Activated naive CD8-positive, alpha-beta T cell treated with anti-CD3 and anti-CD28 coated beads for 36 hours (primary cell): Measurements from ENCODE around the gene CBX5. TPM values are rescaled to one million over a fixed set of nuclear protein-coding genes. Genes with fewer than 3 reads are reported as not detected.
"Not testable (repeated sequence)": the region's sequence is repeated elsewhere in the genome, so short reads cannot be mapped to it uniquely, and the experiment has no call there.

Source experiments
- DNase-seq: peaks from one replicate; pipeline ENCODE4 v3.0.0; 2021
- H3K27ac Mint-ChIP-seq: one replicate; pipeline ENCODE4 v1.8.0; 2022; ENCODE audit warnings: mild to moderate bottlenecking, moderate library complexity, mixed read lengths
- H3K27me3 Mint-ChIP-seq: one replicate; pipeline ENCODE4 v1.8.0; 2022; ENCODE audit warnings: mild to moderate bottlenecking, mixed read lengths
- H3K36me3 Mint-ChIP-seq: one replicate; pipeline ENCODE4 v1.8.0; 2021; ENCODE audit warnings: mild to moderate bottlenecking, mixed read lengths
- H3K4me1 Mint-ChIP-seq: one replicate; pipeline ENCODE4 v1.8.0; 2021; ENCODE audit warnings: mixed read lengths
- H3K4me3 Mint-ChIP-seq: one replicate; pipeline ENCODE4 v1.8.0; 2022; ENCODE audit warnings: mild to moderate bottlenecking, moderate library complexity, mixed read lengths
- H3K9me3 Mint-ChIP-seq: one replicate; pipeline ENCODE4 v1.8.0; 2022; ENCODE audit warnings: mixed read lengths
- total RNA-seq, 2 experiments: library from RNA; stranded (reverse); gene quantifications; one replicate each; pipeline ENCODE4 v1.2.3, GENCODE V29; 2021

Gene CBX5
- total RNA-seq, 2 experiments from 2014 or later, result 101 to 105 TPM

GRCh38 chr12:54229624-54230212 lies 50.2 kb downstream of the CBX5 start:
- H3K27ac Mint-ChIP-seq, result no peak overlapping the region
- DNase-seq, result no peak
- no peaks in the 10 kb centered on the region for H3K9me3 Mint-ChIP-seq
- H3K36me3 Mint-ChIP-seq, result no peaks in the 10 kb centered on the region
- no peaks in the 10 kb centered on the region for H3K27me3 Mint-ChIP-seq
- H3K4me1 Mint-ChIP-seq, result peaks cover 2% of the 10 kb centered on the region
- H3K4me3 Mint-ChIP-seq, result no peak overlapping the region

DNA sequence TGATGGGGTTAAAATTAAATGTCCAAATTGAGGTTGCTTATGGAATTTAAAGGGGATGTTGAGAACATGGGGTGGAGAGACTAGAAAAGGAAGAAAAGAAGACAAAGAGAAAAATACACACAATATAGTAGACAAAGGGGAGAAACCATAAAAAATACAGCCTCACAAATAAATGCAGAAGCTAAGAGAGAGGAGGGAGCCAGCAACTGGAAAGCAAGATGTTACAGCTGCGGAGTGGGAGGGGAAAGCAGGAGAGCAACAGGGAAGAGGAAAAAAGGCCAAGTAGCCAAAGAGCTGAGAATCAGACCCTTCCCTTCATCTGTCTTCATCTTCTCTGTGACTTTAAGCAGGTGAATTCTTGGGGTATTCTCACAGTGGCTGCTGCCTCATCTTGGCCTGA lies 51.5 kb downstream of the CBX5 start:
- H3K27ac Mint-ChIP-seq, result no peak overlapping the region
- H3K9me3 Mint-ChIP-seq, result no peaks in the 10 kb centered on the region
- no peaks in the 10 kb centered on the region for H3K36me3 Mint-ChIP-seq
- no peak for DNase-seq
- peaks cover 2% of the 10 kb centered on the region for H3K4me1 Mint-ChIP-seq
- H3K27me3 Mint-ChIP-seq, result no peaks in the 10 kb centered on the region
- H3K4me3 Mint-ChIP-seq, result no peak overlapping the region

DNA sequence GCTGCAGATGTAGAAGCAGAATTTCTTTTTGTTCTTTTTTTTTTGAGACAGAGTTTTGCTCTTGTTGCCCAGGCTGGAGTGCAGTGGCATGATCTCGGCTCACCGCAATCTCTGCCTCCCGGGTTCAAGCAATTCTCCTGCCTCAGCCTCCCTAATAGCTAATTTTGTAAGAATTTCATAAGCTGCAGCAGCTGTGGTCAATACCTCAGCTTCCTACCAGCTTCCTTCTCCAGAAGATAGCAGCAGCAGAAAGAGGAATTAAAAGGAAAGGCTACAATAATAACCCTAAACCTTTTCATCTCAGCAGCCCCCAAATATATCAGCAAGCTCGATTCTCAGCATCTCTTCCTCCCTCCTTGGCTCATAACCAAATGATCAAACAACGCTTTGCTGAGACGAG lies 52.0 kb downstream of the CBX5 start:
- not testable (repeated sequence) for H3K9me3 Mint-ChIP-seq, H3K36me3 Mint-ChIP-seq, H3K27ac Mint-ChIP-seq, H3K4me1 Mint-ChIP-seq, H3K27me3 Mint-ChIP-seq, DNase-seq, H3K4me3 Mint-ChIP-seq

GRCh38 chr12:54227376-54227775 lies 52.5 kb downstream of the CBX5 start:
- DNase-seq, result no peak
- Mint-ChIP-seq H3K36me3 (no peaks in the 10 kb centered on the region), H3K4me3 (no peak overlapping the region), H3K4me1 (peaks cover 2% of the 10 kb centered on the region), H3K9me3 (no peaks in the 10 kb centered on the region), H3K27ac (no peak overlapping the region), H3K27me3 (no peaks in the 10 kb centered on the region)

GRCh38 chr12:54225666-54226065 lies 54.3 kb downstream of the CBX5 start:
- Mint-ChIP-seq H3K9me3 (no peaks in the 10 kb centered on the region), H3K27me3 (no peaks in the 10 kb centered on the region), H3K27ac (no peak overlapping the region), H3K36me3 (no peaks in the 10 kb centered on the region), H3K4me3 (no peak overlapping the region), H3K4me1 (no peaks in the 10 kb centered on the region)
- no peak for DNase-seq

- Mint-ChIP-seq H3K4me1 (no peaks in the 10 kb centered on the region), H3K9me3 (no peaks in the 10 kb centered on the region), H3K4me3 (no peak overlapping the region)
Measured at GRCh38 chr12:54222609-54223008, 57.3 kb downstream of the CBX5 start.

GRCh38 chr12:54221402-54221984 lies 58.4 kb downstream of the CBX5 start:
- H3K4me1 Mint-ChIP-seq, result peaks cover 10% of the 10 kb centered on the region
- H3K9me3 Mint-ChIP-seq, result no peaks in the 10 kb centered on the region
- H3K36me3 Mint-ChIP-seq, result no peaks in the 10 kb centered on the region
- H3K4me3 Mint-ChIP-seq, result no peak overlapping the region
- H3K27ac Mint-ChIP-seq, result no peak overlapping the region
- no peak for DNase-seq
- H3K27me3 Mint-ChIP-seq, result peaks cover 12% of the 10 kb centered on the region

More at GRCh38 chr12:54222609-54223008, 57.3 kb downstream of the CBX5 start:
- peaks cover 12% of the 10 kb centered on the region for H3K27me3 Mint-ChIP-seq
- H3K36me3 Mint-ChIP-seq, result no peaks in the 10 kb centered on the region
- DNase-seq, result no peak
- no peak overlapping the region for H3K27ac Mint-ChIP-seq

GRCh38 chr12:54220567-54220966 lies 59.4 kb downstream of the CBX5 start:
- H3K36me3 Mint-ChIP-seq, result no peaks in the 10 kb centered on the region
- no peak overlapping the region for H3K27ac Mint-ChIP-seq
- no peak overlapping the region for H3K4me3 Mint-ChIP-seq
- H3K9me3 Mint-ChIP-seq, result no peaks in the 10 kb centered on the region
- H3K27me3 Mint-ChIP-seq, result peaks cover 12% of the 10 kb centered on the region
- peaks cover 16% of the 10 kb centered on the region for H3K4me1 Mint-ChIP-seq
- DNase-seq, result no peak

- Mint-ChIP-seq H3K4me3 (no peak overlapping the region), H3K27me3 (peaks cover 12% of the 10 kb centered on the region), H3K9me3 (no peaks in the 10 kb centered on the region), H3K36me3 (no peaks in the 10 kb centered on the region), H3K27ac (no peak overlapping the region), H3K4me1 (peaks cover 17% of the 10 kb centered on the region)
- peak; percentile 58 for DNase-seq
Measured at GRCh38 chr12:54220092-54220557, 59.8 kb downstream of the CBX5 start.

- Mint-ChIP-seq H3K9me3 (no peaks in the 10 kb centered on the region), H3K36me3 (no peaks in the 10 kb centered on the region), H3K27ac (no peak overlapping the region), H3K4me1 (peaks cover 19% of the 10 kb centered on the region), H3K27me3 (peaks cover 12% of the 10 kb centered on the region), H3K4me3 (no peak overlapping the region)
- no peak for DNase-seq
Measured at GRCh38 chr12:54217774-54218241, 62.1 kb downstream of the CBX5 start.

- H3K27me3 Mint-ChIP-seq, result peaks cover 12% of the 10 kb centered on the region
- no peaks in the 10 kb centered on the region for H3K36me3 Mint-ChIP-seq
- peak overlapping the region; percentile 75 for H3K4me3 Mint-ChIP-seq
- no peaks in the 10 kb centered on the region for H3K9me3 Mint-ChIP-seq
- peaks cover 19% of the 10 kb centered on the region for H3K4me1 Mint-ChIP-seq
- peak overlapping the region; percentile 47 for H3K27ac Mint-ChIP-seq
- DNase-seq, result peak; percentile 80
Measured at GRCh38 chr12:54216797-54217661, 62.9 kb downstream of the CBX5 start.

DNA sequence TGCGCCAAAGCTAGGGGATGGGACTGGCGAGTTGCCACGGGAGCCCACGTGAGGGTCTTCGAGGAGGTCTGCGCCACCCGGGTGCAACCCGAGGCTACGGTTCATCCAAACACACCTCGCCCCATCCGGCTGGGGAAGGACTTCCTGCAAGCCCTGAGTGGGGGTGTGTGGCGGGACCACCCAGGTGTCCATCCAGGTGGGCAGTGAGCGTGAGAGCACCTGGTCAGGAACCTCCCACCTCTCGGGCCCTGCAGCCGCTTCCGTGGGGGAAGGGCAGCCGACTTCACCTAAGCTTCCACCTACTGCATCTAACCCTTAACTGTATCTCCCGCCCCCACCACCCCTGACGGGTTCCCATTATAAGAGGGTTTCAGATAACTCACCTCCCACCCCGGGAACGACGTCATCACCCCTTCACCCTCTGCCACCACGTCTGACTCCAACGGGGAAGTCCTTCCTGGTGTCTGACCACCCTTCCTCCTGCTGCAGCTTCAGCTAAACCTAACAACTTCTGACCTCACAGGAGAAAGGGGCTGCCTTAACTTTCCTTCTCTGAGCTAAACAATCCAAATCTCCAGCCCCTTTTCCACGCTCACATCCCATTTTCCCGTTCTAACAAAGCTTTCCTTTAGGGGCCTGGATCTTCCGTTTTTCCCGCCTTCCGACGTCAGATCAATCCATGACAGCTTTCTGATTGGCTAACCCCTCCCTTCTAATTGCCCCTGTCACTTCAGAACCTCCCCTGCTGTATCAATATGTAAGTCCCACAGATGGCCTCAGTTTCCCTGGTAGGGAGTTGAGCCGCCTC lies 63.7 kb downstream of the CBX5 start:
- peak overlapping the region; percentile 6 for H3K27ac Mint-ChIP-seq
- peaks cover 12% of the 10 kb centered on the region for H3K27me3 Mint-ChIP-seq
- peaks cover 19% of the 10 kb centered on the region for H3K4me1 Mint-ChIP-seq

DNA sequence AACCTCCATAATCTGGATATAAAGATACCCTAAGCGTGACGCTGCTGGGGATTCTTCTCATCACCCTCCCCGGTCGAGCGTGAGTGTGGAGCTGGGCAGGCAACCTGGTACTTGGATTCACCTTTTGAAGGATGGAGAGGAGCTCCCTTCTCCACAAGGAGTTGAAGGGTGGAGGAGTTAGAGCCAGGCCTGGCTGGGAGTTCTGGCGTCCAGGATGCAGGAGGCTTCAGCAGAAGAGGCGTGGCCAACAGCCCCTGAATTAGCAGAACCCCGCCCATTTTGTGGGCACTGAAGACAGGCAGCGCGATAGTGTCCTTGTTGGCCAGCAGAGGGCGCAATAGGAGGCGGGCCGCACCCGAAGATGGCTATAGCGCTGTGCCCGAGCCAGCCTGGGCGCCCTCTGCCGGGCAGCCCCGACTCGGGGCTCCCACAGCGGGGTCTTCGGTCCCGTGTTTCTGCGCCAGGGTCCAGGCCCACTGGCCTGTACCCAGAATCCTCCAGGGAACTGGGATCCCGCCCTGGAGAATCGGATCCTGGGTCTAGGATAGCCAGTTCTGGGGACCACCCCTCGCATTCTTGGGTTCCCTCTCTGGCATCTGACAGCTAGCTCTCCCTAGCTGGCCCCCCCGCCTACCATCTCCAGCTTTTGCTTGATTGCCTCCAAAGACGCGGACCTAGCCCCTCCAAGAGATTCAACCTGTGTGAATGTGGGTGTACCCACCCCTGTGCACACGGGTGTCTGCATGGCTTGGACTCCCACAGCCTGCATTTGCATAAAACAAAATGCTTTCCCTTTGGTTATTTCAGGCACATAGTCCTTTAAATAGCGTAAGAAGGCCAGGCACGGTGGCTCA lies 65.1 kb downstream of the CBX5 start:
- Mint-ChIP-seq H3K4me1 (peaks cover 19% of the 10 kb centered on the region), H3K4me3 (peak overlapping the region; percentile 47), H3K27ac (no peak overlapping the region), H3K36me3 (no peaks in the 10 kb centered on the region), H3K9me3 (no peaks in the 10 kb centered on the region), H3K27me3 (peaks cover 12% of the 10 kb centered on the region)
- DNase-seq, result peak; percentile 92

More for the DNA sequence above, 63.7 kb downstream of the CBX5 start:
- DNase-seq, result peak; percentile 55
- no peaks in the 10 kb centered on the region for H3K36me3 Mint-ChIP-seq
- H3K9me3 Mint-ChIP-seq, result no peaks in the 10 kb centered on the region
- H3K4me3 Mint-ChIP-seq, result peak overlapping the region; percentile 75

- Mint-ChIP-seq H3K27ac (no peak overlapping the region), H3K36me3 (no peaks in the 10 kb centered on the region), H3K27me3 (peaks cover 3% of the 10 kb centered on the region), H3K9me3 (no peaks in the 10 kb centered on the region), H3K4me1 (peaks cover 19% of the 10 kb centered on the region), H3K4me3 (no peak overlapping the region)
- no peak for DNase-seq
Measured at GRCh38 chr12:54213079-54213478, 66.8 kb downstream of the CBX5 start.
